H1 (cell line): ENCODE data around the gene HDHD3. TPM values are rescaled to one million over a fixed set of nuclear protein-coding genes. Genes with fewer than 3 reads are reported as not detected.

Experiments
- CTCF ChIA-PET: fragments of 300-600 bp; sonication (Branson Sonifier 250); formaldehyde crosslinking; loops from one replicate; lab custom pipeline; 2021; ENCODE audit not compliant: partially characterized antibody; lab: Charles Lee
- POLR2A ChIA-PET: fragments of 300-600 bp; sonication (Branson Sonifier 250); formaldehyde crosslinking; loops from one replicate; lab custom pipeline; 2021; ENCODE audit warnings: inconsistent platforms; ENCODE audit not compliant: partially characterized antibody; lab: Charles Lee
- DNase-seq, 2 experiments: peaks; one replicate each; pipeline versions ENCODE4 v3.0.0 to v3.0.0-alpha.2; 2010 to 2022; ENCODE audit warnings: low spot score in 2 of 2, low read depth in 1 of 2, mixed read lengths in 1 of 2
- FAIRE-seq: peaks from 2 replicates; lab custom pipeline; 2011; peaks lifted over from hg19 to GRCh38; lab: Jason Lieb, UNC
- H2AFZ ChIP-seq: 2 replicates; pipeline ENCODE4 v1.8.1; 2012; ENCODE audit warnings: low read length, inconsistent platforms
- H2AK5ac ChIP-seq: 2 replicates; pipeline ENCODE4 v1.6.1; 2013; ENCODE audit warnings: low read depth, low read length
- H2BK120ac ChIP-seq: replicated peaks from 2 replicates; pipeline ENCODE3; 2013; ENCODE audit warnings: low read depth, low read length, inconsistent platforms
- H2BK12ac ChIP-seq: 2 replicates; pipeline ENCODE4 v1.6.1; 2013; ENCODE audit warnings: low read depth, low read length
- H2BK15ac ChIP-seq: 2 replicates; pipeline ENCODE4 v1.6.1; 2013; ENCODE audit warnings: low read length
- H2BK20ac ChIP-seq: 2 replicates; pipeline ENCODE4 v1.6.1; 2013; ENCODE audit warnings: low read length
- H2BK5ac ChIP-seq: 2 replicates; pipeline ENCODE4 v1.6.1; 2013; ENCODE audit warnings: low read depth, low read length
- H3K14ac ChIP-seq: 2 replicates; pipeline ENCODE4 v1.6.1; 2013; ENCODE audit warnings: inconsistent platforms; ENCODE audit not compliant: insufficient read length
- H3K18ac ChIP-seq: 2 replicates; pipeline ENCODE4 v1.6.1; 2013; ENCODE audit warnings: low read length; ENCODE audit errors: extremely low read depth
- H3K23ac ChIP-seq: 2 replicates; pipeline ENCODE4 v1.6.1; 2013; ENCODE audit warnings: inconsistent platforms; ENCODE audit not compliant: insufficient read length
- H3K23me2 ChIP-seq: 2 replicates; pipeline ENCODE4 v1.6.1; 2013; ENCODE audit warnings: low read depth, low read length
- H3K27ac ChIP-seq: 2 replicates; pipeline ENCODE4 v1.6.1; 2011; ENCODE audit warnings: low read depth, low read length, inconsistent platforms
- H3K27me3 ChIP-seq, 4 experiments: replicated peaks in 1 of 4; 1 replicate in 1 of 4; 2 replicates in 3 of 4; pipeline versions ENCODE4 v1.6.1 to v1.8.1; 2011 to 2013; ENCODE audit warnings: low read length in 3 of 4, mild to moderate bottlenecking in 3 of 4, inconsistent platforms in 2 of 4, mixed read lengths in 2 of 4, moderate library complexity in 1 of 4; ENCODE audit not compliant: control insufficient read depth in 3 of 4, insufficient read depth in 3 of 4; ENCODE audit errors: extremely low read depth in 1 of 4
- H3K36me3 ChIP-seq, 4 experiments: 2 replicates each; pipeline versions ENCODE4 v1.6.1 to v1.8.1; 2011 to 2013; ENCODE audit warnings: mild to moderate bottlenecking in 4 of 4, low read length in 3 of 4, moderate library complexity in 2 of 4, control low read depth in 1 of 4, inconsistent platforms in 1 of 4; ENCODE audit not compliant: insufficient read depth in 4 of 4, control insufficient read depth in 2 of 4
- H3K4ac ChIP-seq: replicated peaks from 2 replicates; pipeline ENCODE3; 2013; ENCODE audit warnings: low read length, low read depth, mixed read lengths, inconsistent platforms; ENCODE audit not compliant: insufficient read length
- H3K4me1 ChIP-seq, 4 experiments: replicated peaks in 1 of 4; 1 replicate in 1 of 4; 2 replicates in 3 of 4; pipeline versions ENCODE4 v1.6.1 to v1.8.1; 2011 to 2013; ENCODE audit warnings: low read length in 3 of 4, inconsistent platforms in 2 of 4, mixed read lengths in 1 of 4; ENCODE audit not compliant: insufficient read depth in 4 of 4, control insufficient read depth in 3 of 4
- H3K4me2 ChIP-seq, 2 experiments: 2 replicates each; pipeline versions ENCODE4 v1.6.1 to v1.8.1; 2011 to 2013; ENCODE audit warnings: low read depth in 2 of 2, low read length in 2 of 2, control low read depth in 1 of 2, inconsistent platforms in 1 of 2, mild to moderate bottlenecking in 1 of 2; ENCODE audit not compliant: insufficient read depth in 1 of 2
- H3K4me3 ChIP-seq, 4 experiments: fragments of 200-600, 300-600 bp in 1 of 4; sonication (generic), shearing (Covaris generic), sonication (Bioruptor Twin) in 1 of 4; 2 replicates each; pipeline versions ENCODE4 v1.5.1 to v1.8.1; 2011 to 2016; ENCODE audit warnings: low read length in 4 of 4, low read depth in 3 of 4, control low read depth in 2 of 4, inconsistent platforms in 2 of 4, mild to moderate bottlenecking in 2 of 4, mixed read lengths in 1 of 4, moderate library complexity in 1 of 4; ENCODE audit not compliant: insufficient read depth in 2 of 4; ENCODE audit errors: extremely low read depth in 1 of 4
- H3K56ac ChIP-seq: replicated peaks from 2 replicates; pipeline ENCODE3; 2013; ENCODE audit warnings: low read depth, mild to moderate bottlenecking, mixed read lengths, low read length, inconsistent platforms; ENCODE audit not compliant: insufficient read length
- H3K79me1 ChIP-seq: 2 replicates; pipeline ENCODE4 v1.6.1; 2013; ENCODE audit warnings: low read depth, low read length, control low read depth
- H3K79me2 ChIP-seq, 2 experiments: 2 replicates each; pipeline versions ENCODE4 v1.6.1 to v1.8.1; 2012 to 2013; ENCODE audit warnings: low read length in 2 of 2, mild to moderate bottlenecking in 2 of 2, inconsistent platforms in 1 of 2; ENCODE audit not compliant: insufficient read depth in 2 of 2, control insufficient read depth in 1 of 2
- H3K9ac ChIP-seq, 4 experiments: replicated peaks in 1 of 4; 1 replicate in 1 of 4; 2 replicates in 3 of 4; pipeline versions ENCODE4 v1.6.1 to v1.8.1; 2011 to 2013; ENCODE audit warnings: low read depth in 3 of 4, low read length in 3 of 4, control low read depth in 2 of 4, mild to moderate bottlenecking in 2 of 4, moderate library complexity in 2 of 4, inconsistent platforms in 1 of 4; ENCODE audit errors: extremely low read depth in 1 of 4
- H3K9me3 ChIP-seq, 2 experiments: 2 replicates each; pipeline versions ENCODE4 v1.6.1 to v1.8.1; 2012 to 2013; ENCODE audit warnings: mild to moderate bottlenecking in 2 of 2, moderate library complexity in 2 of 2, control low read depth in 1 of 2, inconsistent platforms in 1 of 2, low read depth in 1 of 2, low read length in 1 of 2, mixed read lengths in 1 of 2; ENCODE audit not compliant: insufficient read depth in 2 of 2
- H4K20me1 ChIP-seq, 2 experiments: replicated peaks in 1 of 2; 2 replicates each; pipeline versions ENCODE3 to v1.8.1; 2011 to 2013; ENCODE audit warnings: inconsistent platforms in 2 of 2, low read length in 2 of 2, mild to moderate bottlenecking in 1 of 2; ENCODE audit not compliant: insufficient read depth in 2 of 2, control insufficient read depth in 1 of 2
- H4K5ac ChIP-seq: 2 replicates; pipeline ENCODE4 v1.6.1; 2013; ENCODE audit warnings: low read length, low read depth, mixed read lengths, inconsistent platforms; ENCODE audit not compliant: insufficient read length
- H4K8ac ChIP-seq: 2 replicates; pipeline ENCODE4 v1.8.0; 2013; ENCODE audit warnings: mild to moderate bottlenecking, moderate library complexity, low read length, inconsistent platforms; ENCODE audit not compliant: insufficient read depth; ENCODE audit errors: extremely low read depth
- H4K91ac ChIP-seq: replicated peaks from 2 replicates; pipeline ENCODE3; 2013; ENCODE audit warnings: low read length, mixed read lengths, inconsistent platforms; ENCODE audit not compliant: insufficient read length
- BACH1 ChIP-seq: IDR thresholded peaks from 2 replicates; pipeline ENCODE4 v1.6.1; 2012; ENCODE audit warnings: low read length, improper control_type of control experiment
- E2F6 ChIP-seq: IDR thresholded peaks from 2 replicates; pipeline ENCODE4 v1.6.1; 2012; ENCODE audit warnings: inconsistent platforms
- FOSL1 ChIP-seq: IDR thresholded peaks from 2 replicates; pipeline ENCODE4 v1.6.1; 2011; ENCODE audit warnings: mild to moderate bottlenecking, low read depth, low read length, moderate library complexity; ENCODE audit not compliant: insufficient read depth
- KDM1A ChIP-seq: fragments of 200-600, 300-600 bp; sonication (generic); IDR thresholded peaks from 2 replicates; pipeline ENCODE4 v1.7.1; 2016; ENCODE audit warnings: mild to moderate bottlenecking, low read length, borderline replicate concordance
- KDM4A ChIP-seq: IDR thresholded peaks from one replicate; pipeline ENCODE4 v1.7.1; 2012; ENCODE audit warnings: low read depth, mild to moderate bottlenecking, moderate library complexity, low read length, inconsistent platforms; ENCODE audit not compliant: severe bottlenecking
- RAD21 ChIP-seq, 2 experiments: IDR thresholded peaks in 1 of 2; conservative IDR thresholded peaks in 1 of 2; 2 replicates each; pipeline ENCODE4 v1.6.1; 2011; ENCODE audit warnings: low read depth in 2 of 2, low read length in 2 of 2, improper control_type of control experiment in 1 of 2, inconsistent platforms in 1 of 2, mild to moderate bottlenecking in 1 of 2, moderate library complexity in 1 of 2
- SP1 ChIP-seq: IDR thresholded peaks from 2 replicates; pipeline ENCODE4 v1.6.1; 2011; ENCODE audit warnings: low read depth, low read length
- ZNF274 ChIP-seq: IDR thresholded peaks from 2 replicates; pipeline ENCODE4 v1.7.0; 2012; ENCODE audit warnings: low read length, borderline replicate concordance; ENCODE audit errors: extremely low read depth
- WGBS, 2 experiments: shearing (Covaris generic) in 1 of 2; methylation state at CpG; one replicate each; pipeline versions ENCODE4 v1.1.6 to v1.1.7; 2013 to 2015; ENCODE audit warnings: low lambda C conversion rate in 2 of 2, mixed read lengths in 2 of 2, inconsistent platforms in 1 of 2, low coverage in 1 of 2, missing lambda C conversion rate in 1 of 2; ENCODE audit not compliant: insufficient replicate concordance in 2 of 2, insufficient coverage in 1 of 2, insufficient read length in 1 of 2; ENCODE audit errors: extremely low coverage in 1 of 2, missing lambda C conversion rate in 1 of 2; 5-methylcytosine and 5-hydroxymethylcytosine counted together
- polyA plus RNA-seq, 7 experiments: library from polyadenylated mRNA; depleted of rRNA in 3 of 7; stranded (reverse) in 5 of 7; unstranded in 2 of 7; fragments of >200 nt in 5 of 7; fragments of 200-250 nt in 2 of 7; gene quantifications; 1 replicate in 5 of 7; 2 replicates in 1 of 7; 4 replicates in 1 of 7; pipeline versions ENCODE4 v1.2.1 to v1.2.3, GENCODE V29; 2011 to 2013; ENCODE audit warnings: missing spikeins in 2 of 7, mixed read lengths in 2 of 7
- total RNA-seq: library from RNA; stranded (reverse); fragmentation: NEBNext Ultra II Directional; extraction: Animal tissue kit (Norgen Biotek cat#: 25700); gene quantifications from 2 replicates; pipeline ENCODE4 v1.2.1, GENCODE V29; 2021

The HDHD3 gene
- total and polyA plus RNA-seq, 2 of the 8 experiments (the other 6 are each of a cell fraction or from before 2014, with no cell fraction given) = 12.1 to 25.3 TPM

GRCh38 chr9:113417370-113417769 lies 40.6 kb upstream of the HDHD3 start:
- Histone ChIP-seq H3K27ac (no peak overlapping the region), H3K4me3 (no peak overlapping the region), H2BK120ac (no peak overlapping the region), H4K20me1 (no peaks in the 10 kb centered on the region), H4K8ac (no peak overlapping the region)
- POLR2A ChIA-PET = no interaction called here
- 83% methylated on average over 4 of the region's 4 CpGs; no CpG with 5 or more reads in 1 of the 2 experiments for WGBS, 2 experiments
- TF ChIP-seq FOSL1 (no peak), BACH1 (no peak), ZNF274 (no peak), KDM4A (no peak), SP1 (no peak), KDM1A (no peak), RAD21 (IDR thresholded peaks at IDR 0.05 in 1 of 2, conservative IDR thresholded peaks at IDR 0.05 in 1 of 2; ENCODE audit: low read depth in 2 of 2, low read length in 2 of 2) (no peak), E2F6 (no peak)
- TF ChIP-seq, all 59 proteins: peak for 0
- Histone ChIP-seq H3K27me3 (no peaks in the 10 kb centered on the region), H2BK5ac (no peak overlapping the region), H2AK5ac (no peak overlapping the region), H3K23me2 (no peaks in the 10 kb centered on the region), H3K36me3 (no peaks in the 10 kb centered on the region), H3K9me3 (no peaks in the 10 kb centered on the region), H3K14ac (no peak overlapping the region), H2BK20ac (no peak overlapping the region), H3K4me2 (no peak overlapping the region), H3K79me2 (no peaks in the 10 kb centered on the region), H3K4ac (no peak overlapping the region), H3K4me1 (no peaks in the 10 kb centered on the region), H4K91ac (no peak overlapping the region), H3K79me1 (no peaks in the 10 kb centered on the region), H3K23ac (no peak overlapping the region), H3K9ac (no peak overlapping the region), H3K56ac (no peak overlapping the region), H3K18ac (no peak overlapping the region), H4K5ac (no peak overlapping the region), H2BK15ac (no peak overlapping the region), H2BK12ac (no peak overlapping the region), H2AFZ (no peak overlapping the region)
- no peak for FAIRE-seq
- DNase-seq = no peak
- CTCF ChIA-PET = interaction anchor here (1.2 to 1.4 kb wide), 2 partner anchors 170 to 237 kb away, joined by 3 to 4 read pairs; no protein-coding TSS in a partner anchor
